GM10847 (cell line): ENCODE results near the gene DCXR.

Experiments used
- POLR2A ChIP-seq: IDR thresholded peaks from 2 replicates; pipeline ENCODE4 v1.6.1; 2011; ENCODE audit not compliant: insufficient read length; ENCODE audit errors: extremely low read depth

Gene DCXR

DNA sequence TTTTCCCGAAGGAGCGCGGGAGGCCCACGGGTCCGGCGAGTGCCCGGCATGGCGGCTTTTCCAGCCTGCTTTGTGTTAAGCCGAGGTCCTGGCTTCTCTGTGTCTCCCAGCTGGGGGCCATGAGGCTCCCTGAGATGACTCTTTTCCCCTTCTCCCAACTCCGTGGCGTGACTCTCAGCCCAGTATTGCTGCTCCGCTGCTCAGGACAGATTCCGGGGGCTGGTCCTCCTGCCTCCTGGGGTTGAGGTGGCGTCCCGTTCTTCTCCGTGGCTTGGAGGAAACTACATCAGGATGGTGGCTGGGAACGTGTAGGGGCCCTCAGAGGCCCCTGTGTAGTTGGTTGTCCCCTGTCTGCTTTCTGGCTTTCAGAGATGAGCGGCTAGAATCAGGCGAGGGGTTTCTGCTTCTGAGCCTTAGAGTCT, 15.2 kb upstream of the DCXR start:
- no peak for TF ChIP-seq POLR2A

DNA sequence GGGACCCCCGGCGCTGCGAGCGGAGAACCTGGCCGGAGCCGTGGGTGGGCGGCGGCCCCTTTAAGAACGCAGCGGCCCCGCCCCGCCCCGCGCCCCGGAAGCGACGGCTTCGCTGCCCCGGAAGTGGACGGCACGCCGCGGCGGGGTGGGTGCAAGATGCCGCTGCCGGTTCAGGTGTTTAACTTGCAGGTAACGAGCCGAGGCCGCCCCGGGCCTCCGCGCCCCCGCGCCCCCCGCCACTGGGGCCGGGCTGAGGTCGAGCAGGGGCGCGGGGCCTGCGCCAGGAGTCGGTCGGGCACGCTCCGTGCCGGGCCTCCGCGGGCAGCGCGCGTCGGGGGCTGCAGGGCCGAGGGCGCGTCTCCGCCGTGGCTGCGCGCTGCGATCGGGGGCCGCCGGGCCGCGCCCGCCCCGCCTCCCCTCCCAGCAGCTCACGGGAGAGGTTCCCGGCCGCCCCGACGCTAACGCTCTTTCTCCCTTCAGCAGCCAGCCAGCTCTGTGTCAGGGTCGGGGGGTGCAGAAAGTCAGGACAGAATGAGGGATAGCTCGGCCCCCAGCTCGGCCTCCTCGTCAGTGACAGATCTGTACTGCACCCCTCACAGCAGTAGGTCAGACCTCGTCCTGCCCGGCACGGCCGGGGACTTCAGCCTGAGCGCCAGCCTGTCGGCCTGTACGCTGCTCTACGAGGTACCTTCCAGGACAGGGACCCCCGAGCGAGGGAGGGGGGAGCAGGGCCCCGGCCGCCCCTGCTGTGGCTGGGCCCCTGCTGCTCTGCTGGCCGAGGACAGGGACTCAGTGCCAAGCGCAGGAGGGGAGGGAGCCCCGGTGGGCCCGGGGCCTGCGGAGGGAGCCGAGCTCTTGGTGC, 14.5 kb upstream of the DCXR start, which contains the start of the genes GPS1 and RFNG:
Gene GPS1, plus strand, starts transcription at position 123 of the 862 bp plus-strand sequence. Its CDS starts 34 bp downstream, at position 157.
Gene RFNG, minus strand, starts transcription at position 36 of the 862 bp plus-strand sequence. CDS start 45 bp downstream, outside the sequence.
- TF ChIP-seq POLR2A: peak; percentile 51

DNA sequence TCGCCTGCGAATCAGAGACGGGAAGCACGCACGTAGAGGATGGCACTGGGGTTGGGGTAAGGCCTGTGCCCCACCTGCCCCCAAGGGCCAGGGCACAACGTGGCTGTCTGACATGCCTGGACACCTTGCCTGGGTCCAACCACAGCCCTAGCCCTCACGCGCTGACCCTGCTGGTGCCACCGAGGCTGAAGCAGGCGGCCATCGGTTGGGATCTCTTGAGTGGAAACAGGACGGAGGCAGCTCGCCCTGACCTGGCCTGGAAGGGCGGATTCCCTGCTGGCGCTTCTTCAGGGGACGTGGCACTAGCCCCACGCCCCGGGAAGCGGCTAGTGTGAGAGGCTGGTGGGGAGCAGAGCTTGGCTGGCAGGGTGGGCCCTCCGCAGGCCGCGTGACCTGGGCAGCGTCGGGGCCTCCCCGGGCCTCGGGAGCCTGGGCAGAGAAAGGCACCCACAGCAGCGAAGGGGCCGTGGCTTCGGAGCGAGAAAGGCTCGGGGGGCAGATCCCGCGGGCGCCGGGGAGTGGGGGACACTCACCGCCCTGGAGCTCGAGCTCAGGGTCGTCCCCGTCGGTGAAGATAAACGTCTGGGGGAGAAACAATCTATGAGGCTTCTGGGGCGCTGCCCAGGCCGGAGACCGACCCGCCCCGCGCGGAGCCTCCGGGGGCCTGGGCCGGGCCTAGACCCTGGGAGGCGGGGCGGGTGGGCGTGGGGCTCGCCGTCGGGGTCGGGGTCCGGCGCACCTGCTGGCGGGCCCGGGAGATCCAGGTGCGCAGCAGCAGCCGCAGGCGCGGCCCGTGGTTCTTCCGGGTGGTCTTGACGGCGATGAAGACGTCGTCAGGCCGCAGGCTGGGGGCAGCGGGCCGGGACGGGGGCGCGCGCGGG, 13.5 kb upstream of the DCXR start:
- TF ChIP-seq POLR2A: no peak

DNA sequence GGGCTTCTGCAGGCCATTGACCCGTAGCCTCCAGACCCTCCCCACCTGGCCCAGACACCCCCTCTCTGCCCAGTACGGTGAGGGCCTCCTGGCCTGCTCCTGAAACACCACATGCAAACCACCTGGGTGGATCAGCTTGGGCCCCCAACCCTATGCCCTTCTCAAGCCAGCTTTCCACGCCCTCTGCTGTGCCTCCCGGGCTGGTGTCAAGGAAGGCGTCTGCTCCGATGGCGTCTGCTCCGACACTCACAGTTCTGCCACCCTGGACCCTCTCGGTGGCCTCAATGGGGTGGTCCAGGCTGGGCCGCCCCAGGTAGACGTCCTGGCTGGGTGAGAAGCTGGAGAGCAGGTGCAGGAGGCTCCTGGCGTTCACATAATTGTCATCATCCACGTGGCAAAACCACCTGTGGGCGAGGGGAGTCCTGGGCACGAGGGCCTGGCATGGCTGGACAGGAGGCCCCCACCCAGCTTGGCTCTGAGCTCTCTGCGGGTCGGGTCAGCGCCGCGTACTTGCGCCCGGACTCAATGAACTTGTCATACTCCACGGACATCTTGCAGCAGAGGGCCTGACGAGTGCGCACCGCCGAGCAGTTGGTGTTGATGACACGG, 12.8 kb upstream of the DCXR start:
- no peak for TF ChIP-seq POLR2A

DNA sequence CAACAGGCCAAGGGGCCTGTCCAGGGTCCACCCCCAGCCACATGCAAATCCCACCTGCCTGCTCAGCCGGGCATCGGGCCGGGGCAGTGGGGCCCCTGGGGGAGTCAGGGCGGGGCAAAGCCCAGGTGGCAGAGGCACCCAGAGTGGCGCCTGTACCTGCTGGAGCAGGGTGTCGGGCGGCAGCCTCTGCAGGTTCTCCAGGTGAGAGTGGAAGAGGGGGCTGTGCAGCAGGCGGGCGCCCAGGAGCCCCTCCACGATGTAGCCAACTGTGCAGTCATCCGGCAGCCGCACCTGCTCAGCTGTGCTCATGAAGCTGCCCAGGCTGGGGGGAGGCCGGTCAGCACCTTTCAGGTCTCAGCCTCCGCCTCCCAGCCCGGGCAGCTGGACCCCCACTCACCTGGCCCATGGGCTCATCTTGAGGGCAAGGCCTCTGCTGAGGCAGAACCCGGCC, 12.0 kb upstream of the DCXR start:
- TF ChIP-seq POLR2A: no peak

DNA sequence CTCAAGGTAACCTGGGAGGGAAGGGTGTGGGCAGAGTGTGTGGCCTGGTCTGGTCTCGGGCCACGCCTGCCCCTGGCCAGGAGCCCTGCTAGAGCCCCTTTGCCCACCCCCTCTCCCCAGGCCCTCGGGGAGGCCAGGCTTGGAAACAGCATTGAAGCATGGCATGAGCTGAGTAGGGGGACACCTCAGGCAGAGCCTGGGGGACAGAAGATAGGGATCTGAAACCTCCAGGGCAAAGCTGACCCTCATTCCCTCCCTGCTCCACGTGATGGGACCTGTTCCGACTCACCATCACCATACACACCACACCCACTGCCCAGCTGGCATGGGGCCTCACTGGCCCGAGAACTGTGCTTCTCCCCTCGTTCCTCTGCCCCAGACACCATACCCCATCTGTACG, 11.6 kb upstream of the DCXR start:
- no peak for TF ChIP-seq POLR2A

DNA sequence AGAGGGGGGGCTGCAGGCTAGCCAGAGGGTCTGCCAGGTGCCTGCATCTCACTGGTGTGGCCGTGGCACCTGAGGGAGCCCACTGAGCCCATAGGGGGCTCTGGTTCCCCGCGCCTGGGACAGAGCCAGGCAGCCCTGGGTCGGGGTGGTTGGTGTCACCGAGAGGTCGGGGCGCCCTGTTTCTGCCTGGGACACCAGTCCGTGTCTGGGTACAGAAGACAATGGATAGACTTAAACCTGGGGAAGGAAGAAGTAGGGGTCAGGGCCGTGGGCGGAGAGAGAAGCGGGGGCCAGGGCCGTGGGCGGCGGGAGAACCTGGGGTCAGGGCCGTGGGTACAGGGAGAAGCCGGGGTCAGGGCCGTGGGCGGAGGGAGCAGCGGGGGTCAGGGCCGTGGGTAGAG, 11.1 kb upstream of the DCXR start:
- no peak for TF ChIP-seq POLR2A

DNA sequence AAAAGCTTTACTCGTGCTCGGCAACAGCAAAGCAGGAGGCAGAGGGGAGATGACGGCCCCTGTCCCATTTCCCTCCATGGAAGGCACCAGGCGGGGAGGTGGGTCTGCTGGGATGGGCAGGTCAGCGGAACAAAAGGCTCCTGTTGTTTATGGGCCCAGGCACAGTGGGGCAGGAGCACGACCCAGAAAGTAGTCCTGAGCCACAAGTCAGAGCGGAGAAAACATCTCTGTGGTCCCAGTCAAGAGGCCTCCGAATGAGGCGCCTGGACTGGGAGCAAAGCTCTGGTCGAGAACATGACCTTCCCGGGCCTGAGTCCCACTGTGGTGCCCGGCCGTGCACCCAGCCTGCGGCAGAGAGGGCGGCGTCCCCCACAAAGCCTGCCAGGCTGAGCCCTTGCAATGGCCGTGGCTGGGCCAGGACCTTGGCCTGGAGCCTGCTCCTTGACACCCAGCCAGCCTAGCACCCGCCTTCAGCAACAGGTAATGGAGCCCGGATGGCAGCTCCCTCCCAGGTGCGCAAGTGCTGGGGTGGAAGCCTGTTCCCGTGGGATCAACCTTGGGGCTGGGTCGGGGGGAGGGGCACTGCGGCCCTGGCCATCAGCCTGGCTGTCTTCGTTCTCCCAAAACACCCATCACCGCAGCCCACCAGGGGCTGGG, 10.5 kb upstream of the DCXR start:
- TF ChIP-seq POLR2A: no peak

DNA sequence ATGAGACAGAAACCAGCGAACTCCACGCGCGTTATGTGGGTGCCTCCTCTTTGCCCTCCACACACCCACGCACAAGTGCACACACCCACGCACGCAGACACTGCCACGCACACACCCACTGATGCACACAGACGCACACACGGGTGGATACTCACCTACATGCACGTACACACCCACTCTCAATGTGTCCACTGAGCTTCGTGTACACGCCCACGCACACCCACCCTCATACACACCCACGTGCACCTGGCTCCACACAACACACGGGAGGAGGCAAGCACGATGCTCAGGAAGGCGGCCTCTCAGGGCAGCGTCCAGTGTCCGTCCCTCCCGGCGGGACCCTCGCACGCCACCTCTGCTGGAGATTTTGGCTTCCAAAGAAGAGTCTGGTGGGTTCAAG, 9.9 kb upstream of the DCXR start:
- no peak for TF ChIP-seq POLR2A

DNA sequence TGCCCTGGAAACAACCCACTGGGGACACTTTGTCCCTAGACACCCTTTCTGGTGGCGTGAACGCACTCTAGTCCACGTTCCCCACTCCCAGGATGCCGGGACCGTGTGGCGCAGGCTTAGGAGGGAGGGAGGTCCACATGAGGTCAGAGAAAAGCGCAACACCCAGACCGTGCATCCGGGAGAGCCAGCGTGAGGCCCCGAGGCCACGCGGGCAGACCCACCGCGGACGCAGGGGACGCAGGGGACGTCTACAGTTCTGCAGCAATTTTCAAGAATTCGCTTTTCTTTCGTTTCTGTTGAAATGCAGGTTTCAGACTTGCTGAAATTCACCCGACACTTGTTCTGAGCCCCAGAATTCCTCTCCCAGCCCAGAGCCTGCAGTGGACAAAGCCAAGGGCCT, 9.4 kb upstream of the DCXR start:
- no peak for TF ChIP-seq POLR2A

DNA sequence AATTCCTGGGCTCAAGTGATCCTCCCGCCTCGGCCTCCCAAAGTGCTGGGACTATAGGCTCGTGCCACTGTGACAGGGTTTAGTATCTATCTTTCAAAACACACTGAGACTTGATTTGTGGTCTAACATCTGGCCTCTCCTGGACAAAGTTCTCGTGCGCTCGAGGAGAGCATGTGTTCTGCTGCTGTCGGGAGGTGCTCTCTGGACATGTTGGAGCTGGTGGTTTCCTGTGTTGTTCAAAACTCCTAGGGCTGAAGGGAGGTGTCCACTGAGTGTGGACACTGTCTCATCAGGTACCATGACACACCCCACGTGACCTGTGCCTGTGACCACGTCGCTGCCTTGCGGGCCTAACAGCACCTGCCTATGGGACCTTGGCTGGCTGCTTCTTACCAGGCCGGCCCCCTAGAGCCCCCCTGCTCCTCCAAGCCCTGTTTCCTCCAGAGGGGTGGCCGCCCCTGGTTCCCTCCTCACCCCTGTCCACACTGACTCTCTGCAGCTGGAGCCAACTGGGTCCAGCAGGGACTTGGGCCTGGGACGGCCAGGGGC, 8.5 kb upstream of the DCXR start:
- TF ChIP-seq POLR2A: no peak

DNA sequence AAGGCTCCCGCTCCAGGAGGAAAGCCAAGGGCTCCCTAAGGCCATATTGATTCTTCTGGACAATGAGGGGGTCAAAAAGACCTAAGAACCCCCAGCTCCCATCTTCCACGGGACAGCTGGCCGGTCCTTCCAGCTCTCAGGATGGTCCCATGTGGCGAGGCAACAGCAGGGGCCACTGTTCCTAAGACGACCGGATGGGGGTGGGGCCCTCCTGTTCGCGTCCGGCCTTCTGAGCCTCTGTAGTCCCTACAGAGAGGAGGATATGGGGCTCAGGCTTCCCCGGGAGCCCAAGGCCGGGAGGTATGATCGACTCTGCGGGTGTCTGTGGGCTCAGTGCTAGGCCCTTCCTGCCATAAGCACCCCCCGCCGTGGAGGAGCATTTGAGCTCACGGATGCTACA, 6.0 kb upstream of the DCXR start:
- TF ChIP-seq POLR2A: no peak

DNA sequence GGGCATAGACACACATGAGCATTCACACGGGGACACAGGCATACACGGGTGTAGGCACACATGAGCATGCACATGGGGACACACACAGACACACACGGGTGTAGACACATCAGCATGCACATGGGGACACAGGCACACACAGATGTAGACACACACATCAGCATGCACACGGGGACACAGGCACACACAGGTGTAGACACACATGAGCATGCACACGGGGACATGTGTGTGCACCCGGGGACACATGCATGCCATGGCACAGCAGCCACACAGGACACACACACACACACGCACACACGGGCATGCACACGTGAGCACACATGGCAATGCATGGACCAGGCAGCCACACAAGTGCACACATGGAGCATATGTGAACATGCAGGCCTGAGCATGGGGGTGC, 5.2 kb upstream of the DCXR start:
- TF ChIP-seq POLR2A: no peak

DNA sequence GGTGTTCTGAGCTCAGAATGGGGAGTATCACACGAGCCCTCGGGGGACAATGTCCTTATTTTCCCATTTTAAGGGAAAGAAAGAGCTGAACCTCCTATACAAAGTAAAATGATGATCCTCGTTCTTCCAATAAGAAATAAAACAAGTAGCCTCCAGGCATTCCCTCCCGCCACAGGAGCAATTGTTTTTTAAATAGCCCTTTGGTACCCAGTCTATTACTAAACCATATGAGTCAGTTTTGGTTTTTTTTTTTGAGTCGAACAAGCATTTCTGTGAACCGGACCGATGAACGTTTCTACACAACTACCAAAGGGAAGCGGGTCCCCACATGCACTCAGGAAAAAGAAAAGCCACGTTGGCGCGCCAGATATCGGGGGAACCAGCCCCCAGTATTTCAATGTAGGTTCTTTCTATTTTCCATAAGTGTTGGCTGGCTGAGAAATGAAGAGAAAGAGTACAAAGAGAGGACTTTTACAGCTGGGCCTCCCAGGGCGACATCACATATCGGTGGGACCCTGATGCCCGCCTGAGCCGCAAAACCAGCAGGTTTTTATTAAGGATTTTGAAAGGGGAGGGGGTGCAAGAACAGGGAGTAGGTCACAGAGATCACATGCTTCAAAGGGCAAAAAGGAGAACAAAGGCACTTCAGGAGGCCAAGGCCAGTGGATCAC, 3.8 kb upstream of the DCXR start:
- no peak for TF ChIP-seq POLR2A
